ENCODE measurements around the gene RAB17.

- TF ChIP-seq CTCF (conservative IDR thresholded peaks at IDR 0.05) (no peak), EZH2 (IDR thresholded peaks at IDR 0.05; ENCODE audit: low read depth) (no peak)
Measured at GRCh38 chr2:237617587-237617982, 27.1 kb upstream of the RAB17 start.

Measured in PC-9 (cell line).